GM13977 (cell line): Measurements from ENCODE around the gene SRRM4.

ENCODE experiments used
- DNase-seq: peaks from one replicate; pipeline ENCODE4 v3.0.0; 2012; ENCODE audit warnings: low spot score
- CTCF ChIP-seq: IDR thresholded peaks from 2 replicates; pipeline ENCODE4 v1.5.1; 2012; ENCODE audit warnings: mild to moderate bottlenecking, control low read depth; ENCODE audit not compliant: insufficient read depth; ENCODE audit errors: extremely low read depth, missing control alignments
- in situ Hi-C: fragments of 300-500 bp; cut with MboI; formaldehyde crosslinking; loops from one replicate; pipeline ENCODE4 v1.12.0; 2022; ENCODE audit warnings: low sequenced_read_pairs, low pct_unique_long_range_greater_than_20kb, mixed read lengths, inconsistent platforms; ENCODE audit not compliant: unreplicated experiment

SRRM4 gene

GRCh38 chr12:119151445-119152026 lies 170.2 kb downstream of the SRRM4 start:
- in situ Hi-C loops: no loop called here

GRCh38 chr12:119153477-119154434 lies 172.4 kb downstream of the SRRM4 start:
- TF ChIP-seq CTCF: no peak
- in situ Hi-C loops: no loop called here
- DNase-seq: no peak

More at GRCh38 chr12:119151445-119152026, 170.2 kb downstream of the SRRM4 start:
- DNase-seq: no peak
- no peak for TF ChIP-seq CTCF

GRCh38 chr12:119154435-119154818 lies 173.1 kb downstream of the SRRM4 start:
- TF ChIP-seq CTCF: no peak
- in situ Hi-C loops: no loop called here
- DNase-seq: no peak

- in situ Hi-C loops: no loop called here
- DNase-seq: no peak
- TF ChIP-seq CTCF: no peak
These were observed 175.2 kb downstream of the SRRM4 start for GRCh38 chr12:119156401-119157044.

GRCh38 chr12:119157528-119157927 lies 176.2 kb downstream of the SRRM4 start:
- in situ Hi-C loops: no loop called here
- no peak for DNase-seq
- no peak for TF ChIP-seq CTCF

GRCh38 chr12:119157978-119158377 lies 176.6 kb downstream of the SRRM4 start:
- TF ChIP-seq CTCF: no peak
- in situ Hi-C loops: no loop called here
- no peak for DNase-seq
